Measurements from ENCODE around the gene PGRMC1. TPM values are rescaled to one million over a fixed set of nuclear protein-coding genes. Genes with fewer than 3 reads are reported as not detected.

Gene PGRMC1
- total and polyA plus RNA-seq, 9 of the 15 experiments (the other 6 are each of a cell fraction or from before 2014, with no cell fraction given): 27.4 to 115 (median 90.3) TPM

DNA sequence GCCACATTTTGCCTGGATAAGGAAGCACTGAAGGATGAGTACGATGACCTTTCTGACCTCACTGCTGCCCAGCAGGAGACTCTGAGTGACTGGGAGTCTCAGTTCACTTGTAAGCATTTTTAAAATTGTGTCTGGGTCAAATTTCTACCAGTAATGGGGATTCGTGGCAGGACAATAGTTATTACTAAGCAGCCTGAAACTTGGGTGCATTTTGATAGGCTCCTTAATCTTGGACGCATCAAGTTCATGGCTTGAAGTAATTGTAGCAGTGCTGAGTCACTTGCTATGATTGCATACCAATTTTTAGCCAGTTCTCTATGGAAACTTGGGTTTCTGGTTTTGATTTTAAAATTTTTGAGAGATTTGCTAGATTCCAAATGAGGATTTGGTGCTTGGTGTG is 4.3 kb downstream of the PGRMC1 start (continued):
- no peak for TF ChIP-seq SMARCE1 (IDR thresholded peaks at IDR 0.05)
- no peak for TF ChIP-seq TAL1 (IDR thresholded peaks at IDR 0.05)
- TF ChIP-seq, protein P1, sequence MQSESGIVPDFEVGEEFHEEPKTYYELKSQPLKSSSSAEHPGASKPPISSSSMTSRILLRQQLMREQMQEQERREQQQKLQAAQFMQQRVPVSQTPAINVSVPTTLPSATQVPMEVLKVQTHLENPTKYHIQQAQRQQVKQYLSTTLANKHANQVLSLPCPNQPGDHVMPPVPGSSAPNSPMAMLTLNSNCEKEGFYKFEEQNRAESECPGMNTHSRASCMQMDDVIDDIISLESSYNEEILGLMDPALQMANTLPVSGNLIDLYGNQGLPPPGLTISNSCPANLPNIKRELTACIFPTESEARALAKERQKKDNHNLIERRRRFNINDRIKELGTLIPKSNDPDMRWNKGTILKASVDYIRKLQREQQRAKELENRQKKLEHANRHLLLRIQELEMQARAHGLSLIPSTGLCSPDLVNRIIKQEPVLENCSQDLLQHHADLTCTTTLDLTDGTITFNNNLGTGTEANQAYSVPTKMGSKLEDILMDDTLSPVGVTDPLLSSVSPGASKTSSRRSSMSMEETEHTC (IDR thresholded peaks at IDR 0.05): no peak
- TF ChIP-seq ZEB2 (IDR thresholded peaks at IDR 0.05): no peak
- TF ChIP-seq, protein P2, sequence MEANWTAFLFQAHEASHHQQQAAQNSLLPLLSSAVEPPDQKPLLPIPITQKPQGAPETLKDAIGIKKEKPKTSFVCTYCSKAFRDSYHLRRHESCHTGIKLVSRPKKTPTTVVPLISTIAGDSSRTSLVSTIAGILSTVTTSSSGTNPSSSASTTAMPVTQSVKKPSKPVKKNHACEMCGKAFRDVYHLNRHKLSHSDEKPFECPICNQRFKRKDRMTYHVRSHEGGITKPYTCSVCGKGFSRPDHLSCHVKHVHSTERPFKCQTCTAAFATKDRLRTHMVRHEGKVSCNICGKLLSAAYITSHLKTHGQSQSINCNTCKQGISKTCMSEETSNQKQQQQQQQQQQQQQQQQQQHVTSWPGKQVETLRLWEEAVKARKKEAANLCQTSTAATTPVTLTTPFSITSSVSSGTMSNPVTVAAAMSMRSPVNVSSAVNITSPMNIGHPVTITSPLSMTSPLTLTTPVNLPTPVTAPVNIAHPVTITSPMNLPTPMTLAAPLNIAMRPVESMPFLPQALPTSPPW (CRISPR knock-in tag; IDR thresholded peaks at IDR 0.05): no peak
- no peak for TF ChIP-seq FOXK1 (CRISPR knock-in tag; IDR thresholded peaks at IDR 0.05; ENCODE audit: borderline replicate concordance)
- no peak for TF ChIP-seq RUNX1 (IDR thresholded peaks at IDR 0.05; ENCODE audit: low read depth)
- no peak for TF ChIP-seq PHF8 (IDR thresholded peaks at IDR 0.05; ENCODE audit: borderline replicate concordance, low read length)
- TF ChIP-seq, protein P3, sequence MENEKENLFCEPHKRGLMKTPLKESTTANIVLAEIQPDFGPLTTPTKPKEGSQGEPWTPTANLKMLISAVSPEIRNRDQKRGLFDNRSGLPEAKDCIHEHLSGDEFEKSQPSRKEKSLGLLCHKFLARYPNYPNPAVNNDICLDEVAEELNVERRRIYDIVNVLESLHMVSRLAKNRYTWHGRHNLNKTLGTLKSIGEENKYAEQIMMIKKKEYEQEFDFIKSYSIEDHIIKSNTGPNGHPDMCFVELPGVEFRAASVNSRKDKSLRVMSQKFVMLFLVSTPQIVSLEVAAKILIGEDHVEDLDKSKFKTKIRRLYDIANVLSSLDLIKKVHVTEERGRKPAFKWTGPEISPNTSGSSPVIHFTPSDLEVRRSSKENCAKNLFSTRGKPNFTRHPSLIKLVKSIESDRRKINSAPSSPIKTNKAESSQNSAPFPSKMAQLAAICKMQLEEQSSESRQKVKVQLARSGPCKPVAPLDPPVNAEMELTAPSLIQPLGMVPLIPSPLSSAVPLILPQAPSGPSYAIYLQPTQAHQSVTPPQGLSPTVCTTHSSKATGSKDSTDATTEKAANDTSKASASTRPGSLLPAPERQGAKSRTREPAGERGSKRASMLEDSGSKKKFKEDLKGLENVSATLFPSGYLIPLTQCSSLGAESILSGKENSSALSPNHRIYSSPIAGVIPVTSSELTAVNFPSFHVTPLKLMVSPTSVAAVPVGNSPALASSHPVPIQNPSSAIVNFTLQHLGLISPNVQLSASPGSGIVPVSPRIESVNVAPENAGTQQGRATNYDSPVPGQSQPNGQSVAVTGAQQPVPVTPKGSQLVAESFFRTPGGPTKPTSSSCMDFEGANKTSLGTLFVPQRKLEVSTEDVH (IDR thresholded peaks at IDR 0.05; ENCODE audit: low read depth, partially characterized antibody): no peak

Measured in K562 (cell line).